ENCODE results near the gene SMC1B.

- TF ChIP-seq CTCF (IDR thresholded peaks at IDR 0.05) = no peak
- no peak for TF ChIP-seq EP300 (IDR thresholded peaks at IDR 0.05)
- no peak for TF ChIP-seq POLR2A (IDR thresholded peaks at IDR 0.05)
- no peak for TF ChIP-seq POLR2AphosphoS5 (IDR thresholded peaks at IDR 0.05)
Measured at GRCh38 chr22:45420539-45420938, 7.1 kb upstream of the SMC1B start.

Data from gastroesophageal sphincter (tissue), 3 donors.